ENCODE measurements around the gene STAT6.

STAT6 gene

DNA sequence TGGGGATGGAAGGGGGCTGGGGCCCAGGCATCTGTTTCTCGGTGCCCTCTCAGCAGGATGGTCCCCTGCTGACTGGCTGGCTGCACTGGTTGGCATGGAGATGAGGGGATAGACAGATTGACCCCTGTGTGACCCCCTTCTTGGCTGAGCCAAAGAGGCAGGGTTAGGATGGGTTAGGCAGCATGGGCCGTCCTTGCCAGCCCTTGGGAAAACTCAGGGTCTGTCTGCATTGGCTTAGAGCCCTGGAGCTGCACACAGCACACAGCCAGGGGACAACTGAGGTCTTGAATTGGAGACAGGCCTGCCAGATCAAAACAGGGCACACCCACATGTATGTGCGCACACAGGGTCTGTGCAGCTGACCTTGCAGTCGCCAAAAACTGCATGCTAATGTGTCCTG is 47.5 kb upstream of the STAT6 start:
- Histone ChIP-seq H3K27ac (no peak overlapping the region), H3K4me2 (ENCODE audit: low read length) (no peak overlapping the region), H3K79me2 (no peaks in the 10 kb centered on the region), H3K4me1 (no peaks in the 10 kb centered on the region), H3K9me3 (ENCODE audit: control insufficient read depth, low read length) (no peaks in the 10 kb centered on the region), H2AFZ (no peak overlapping the region), H3K4me3 (ENCODE audit: low read depth, low read length) (no peak overlapping the region), H3K36me3 (ENCODE audit: control insufficient read depth, insufficient read depth, low read length) (no peaks in the 10 kb centered on the region), H3K9ac (no peak overlapping the region), H3K27me3 (ENCODE audit: control insufficient read depth, insufficient read depth, low read length) (no peaks in the 10 kb centered on the region)
- TF ChIP-seq, protein P1, sequence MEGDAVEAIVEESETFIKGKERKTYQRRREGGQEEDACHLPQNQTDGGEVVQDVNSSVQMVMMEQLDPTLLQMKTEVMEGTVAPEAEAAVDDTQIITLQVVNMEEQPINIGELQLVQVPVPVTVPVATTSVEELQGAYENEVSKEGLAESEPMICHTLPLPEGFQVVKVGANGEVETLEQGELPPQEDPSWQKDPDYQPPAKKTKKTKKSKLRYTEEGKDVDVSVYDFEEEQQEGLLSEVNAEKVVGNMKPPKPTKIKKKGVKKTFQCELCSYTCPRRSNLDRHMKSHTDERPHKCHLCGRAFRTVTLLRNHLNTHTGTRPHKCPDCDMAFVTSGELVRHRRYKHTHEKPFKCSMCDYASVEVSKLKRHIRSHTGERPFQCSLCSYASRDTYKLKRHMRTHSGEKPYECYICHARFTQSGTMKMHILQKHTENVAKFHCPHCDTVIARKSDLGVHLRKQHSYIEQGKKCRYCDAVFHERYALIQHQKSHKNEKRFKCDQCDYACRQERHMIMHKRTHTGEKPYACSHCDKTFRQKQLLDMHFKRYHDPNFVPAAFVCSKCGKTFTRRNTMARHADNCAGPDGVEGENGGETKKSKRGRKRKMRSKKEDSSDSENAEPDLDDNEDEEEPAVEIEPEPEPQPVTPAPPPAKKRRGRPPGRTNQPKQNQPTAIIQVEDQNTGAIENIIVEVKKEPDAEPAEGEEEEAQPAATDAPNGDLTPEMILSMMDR (IDR thresholded peaks at IDR 0.05): no peak

DNA sequence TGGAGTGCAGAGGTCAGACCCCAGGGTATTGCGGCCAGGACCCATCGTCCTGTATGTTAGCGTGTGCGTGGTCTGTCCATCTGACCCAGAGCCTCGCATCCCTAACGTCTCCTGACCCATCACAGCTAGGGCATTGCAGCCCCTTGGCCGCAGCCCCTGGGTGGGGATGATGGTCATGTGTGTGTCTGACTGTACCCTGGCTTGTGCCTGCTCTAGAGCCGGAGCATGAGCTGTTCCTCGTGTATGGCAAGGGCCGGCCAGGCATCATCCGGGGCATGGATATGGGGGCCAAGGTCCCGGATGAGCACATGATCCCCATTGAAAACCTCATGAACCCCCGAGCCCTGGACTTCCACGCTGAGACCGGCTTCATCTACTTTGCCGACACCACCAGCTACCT is 47.0 kb upstream of the STAT6 start:
- H3K9ac ChIP-seq: no peak overlapping the region
- no peak overlapping the region for H2AFZ ChIP-seq
- no peaks in the 10 kb centered on the region for H3K27me3 ChIP-seq (ENCODE audit: control insufficient read depth, insufficient read depth, low read length)
- H3K4me1 ChIP-seq: no peaks in the 10 kb centered on the region
- H3K9me3 ChIP-seq (ENCODE audit: control insufficient read depth, low read length): no peaks in the 10 kb centered on the region
- no peak overlapping the region for H3K4me3 ChIP-seq (ENCODE audit: low read depth, low read length)
- no peaks in the 10 kb centered on the region for H3K36me3 ChIP-seq (ENCODE audit: control insufficient read depth, insufficient read depth, low read length)
- H3K4me2 ChIP-seq (ENCODE audit: low read length): no peak overlapping the region
- no peaks in the 10 kb centered on the region for H3K79me2 ChIP-seq
- no peak overlapping the region for H3K27ac ChIP-seq
- TF ChIP-seq, protein P1 (IDR thresholded peaks at IDR 0.05): no peak

DNA sequence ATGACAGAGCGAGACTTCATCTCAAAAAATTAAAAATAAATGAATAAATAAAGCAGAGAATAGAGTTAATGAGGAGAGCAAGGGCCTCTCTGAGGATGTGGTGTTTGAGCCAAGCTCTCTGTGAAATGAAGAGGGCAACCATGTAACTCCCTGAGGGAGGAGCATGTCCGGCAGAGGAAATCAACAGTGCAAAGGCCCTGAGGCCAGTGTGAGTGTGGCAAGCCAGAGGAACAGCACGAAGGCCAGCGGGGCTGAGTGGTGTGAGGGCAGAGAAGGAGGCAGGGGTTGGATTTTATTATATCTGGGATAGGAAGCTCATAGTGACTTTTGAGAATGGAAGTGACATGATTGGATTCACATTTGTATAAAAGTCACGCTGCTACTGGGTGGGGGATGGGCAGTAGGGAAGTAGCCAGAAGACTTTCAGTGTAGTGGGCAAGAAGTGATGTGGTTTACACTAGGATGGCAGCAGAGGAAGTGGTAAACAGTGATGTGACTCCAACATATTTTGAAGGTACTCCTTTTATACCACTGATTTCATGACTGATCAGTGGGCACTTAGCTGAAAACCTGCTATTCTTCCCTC is 46.5 kb upstream of the STAT6 start:
- H3K9me3 ChIP-seq (ENCODE audit: control insufficient read depth, low read length): no peaks in the 10 kb centered on the region
- H3K4me3 ChIP-seq (ENCODE audit: low read depth, low read length): no peak overlapping the region
- TF ChIP-seq, protein P1 (IDR thresholded peaks at IDR 0.05): no peak
- no peaks in the 10 kb centered on the region for H3K79me2 ChIP-seq
- no peak overlapping the region for H2AFZ ChIP-seq
- no peaks in the 10 kb centered on the region for H3K36me3 ChIP-seq (ENCODE audit: control insufficient read depth, insufficient read depth, low read length)
- no peaks in the 10 kb centered on the region for H3K27me3 ChIP-seq (ENCODE audit: control insufficient read depth, insufficient read depth, low read length)
- H3K4me2 ChIP-seq (ENCODE audit: low read length): no peak overlapping the region
- no peak overlapping the region for H3K27ac ChIP-seq
- H3K4me1 ChIP-seq: no peaks in the 10 kb centered on the region
- no peak overlapping the region for H3K9ac ChIP-seq

DNA sequence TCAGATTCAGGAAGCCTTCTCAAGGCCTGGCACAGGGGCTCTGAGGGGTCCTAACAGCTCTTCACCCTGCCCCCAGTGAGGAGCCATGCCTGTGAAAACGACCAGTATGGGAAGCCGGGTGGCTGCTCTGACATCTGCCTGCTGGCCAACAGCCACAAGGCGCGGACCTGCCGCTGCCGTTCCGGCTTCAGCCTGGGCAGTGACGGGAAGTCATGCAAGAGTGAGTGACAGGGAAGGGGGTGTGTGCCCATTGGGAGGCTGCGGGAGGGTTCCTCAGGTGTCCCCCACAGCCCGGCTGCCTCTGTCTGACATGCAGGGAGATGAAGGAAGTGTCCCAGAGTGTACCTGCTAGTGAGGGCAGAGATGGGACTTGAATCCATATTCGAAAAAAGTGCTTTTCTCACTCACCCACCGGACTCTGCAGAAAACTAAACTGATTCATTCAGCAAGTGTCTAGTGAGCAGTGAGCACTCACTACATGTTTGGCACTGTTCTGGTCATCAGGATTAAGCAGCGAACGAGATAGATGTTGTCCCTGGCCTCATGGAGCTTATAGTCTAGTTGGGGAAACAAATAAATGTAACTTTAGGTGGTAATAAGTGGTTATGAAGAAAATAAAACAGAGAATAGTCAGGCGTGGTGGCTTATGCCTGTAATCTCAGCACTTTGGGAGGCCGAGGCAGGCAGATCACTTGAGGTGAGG is 45.7 kb upstream of the STAT6 start:
- Histone ChIP-seq H3K36me3 (ENCODE audit: control insufficient read depth, insufficient read depth, low read length) (no peaks in the 10 kb centered on the region), H2AFZ (no peak overlapping the region), H3K27ac (no peak overlapping the region), H3K27me3 (ENCODE audit: control insufficient read depth, insufficient read depth, low read length) (no peaks in the 10 kb centered on the region), H3K79me2 (no peaks in the 10 kb centered on the region), H3K4me2 (ENCODE audit: low read length) (no peak overlapping the region), H3K4me3 (ENCODE audit: low read depth, low read length) (no peak overlapping the region), H3K9me3 (ENCODE audit: control insufficient read depth, low read length) (no peaks in the 10 kb centered on the region), H3K9ac (no peak overlapping the region), H3K4me1 (no peaks in the 10 kb centered on the region)
- TF ChIP-seq, protein P1 (IDR thresholded peaks at IDR 0.05): no peak
